Measurements from ENCODE around the gene NMT1.

GRCh38 chr17:45115871-45116270 is 54.8 kb downstream of the NMT1 start:
- TF ChIP-seq CTCF (IDR thresholded peaks at IDR 0.05; ENCODE audit: low read length) (no peak), EZH2phosphoT487 (IDR thresholded peaks at IDR 0.05; ENCODE audit: low read length) (no peak)

Measured in MM.1S (cell line).